Effector CD8-positive, alpha-beta T cell (primary cell): ENCODE measurements around the gene DNALI1.
"Not testable (repeated sequence)": the region's sequence is repeated elsewhere in the genome, so short reads cannot be mapped to it uniquely, and the experiment has no call there.

Experiments used
- DNase-seq: peaks from one replicate; lab custom pipeline; 2025; lab: John Stamatoyannopoulos, UW
- total RNA-seq, 4 experiments: gene quantifications; one replicate each; lab custom pipeline; 2026; lab: John Stamatoyannopoulos, UW

Gene DNALI1
- total RNA-seq, result 0 to 0.97 (median 0) reads per million in 4 experiments

DNA sequence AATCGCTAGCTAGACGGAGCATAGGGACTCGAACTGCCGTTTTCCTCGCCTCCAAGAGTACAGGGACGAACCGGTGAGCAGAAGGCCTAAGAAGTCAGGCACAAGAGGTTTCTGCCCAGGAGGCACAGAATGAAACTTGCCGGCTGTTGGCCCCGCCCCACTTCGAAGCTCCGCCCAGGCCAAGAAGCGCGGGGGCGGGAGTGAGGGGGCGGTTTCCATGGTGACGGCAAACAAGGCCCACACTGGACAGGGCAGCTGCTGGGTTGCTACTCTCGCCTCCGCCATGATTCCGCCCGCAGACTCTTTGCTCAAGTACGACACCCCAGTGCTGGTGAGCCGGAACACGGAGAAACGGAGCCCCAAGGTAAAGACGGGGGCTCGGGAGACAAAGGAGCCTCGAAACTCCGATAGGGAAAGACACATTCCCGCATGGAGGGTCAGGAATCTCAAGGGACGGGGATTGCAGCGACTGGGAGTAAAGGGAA, at the start of gene DNALI1:
TSS of gene DNALI1 (plus strand) at position 229 of the 485 bp plus-strand sequence. CDS start at position 284, 55 bp downstream.
- DNase-seq, result no peak

DNA sequence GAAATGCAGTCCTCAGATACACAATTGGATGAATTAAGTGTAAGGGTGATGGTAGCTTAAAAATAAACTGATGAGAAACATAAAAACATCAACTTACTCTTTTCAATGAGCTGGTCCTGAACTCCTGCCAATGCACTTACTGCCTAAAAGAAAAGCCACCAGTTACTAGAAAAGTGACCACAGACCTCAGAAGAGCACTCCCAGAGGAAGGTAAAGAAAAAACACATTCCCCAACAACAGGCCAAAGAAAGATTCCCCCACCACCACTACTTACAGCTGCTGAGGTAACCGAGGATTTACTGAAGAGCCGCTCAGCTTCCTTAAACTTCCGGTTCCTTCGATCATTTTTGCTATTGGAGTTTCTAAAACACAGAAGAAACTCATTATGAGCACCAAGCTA, 47.6 kb upstream of the DNALI1 start:
- no peak for DNase-seq

GRCh38 chr1:37513795-37514349, 42.9 kb upstream of the DNALI1 start:
- peak; percentile 15 for DNase-seq

GRCh38 chr1:37514350-37515184, 42.2 kb upstream of the DNALI1 start, which contains the start of gene MEAF6:
Gene MEAF6, minus strand, starts transcription at chr1:37514766. Its CDS starts 20 bp downstream, at chr1:37514746.
- DNase-seq, result peak; percentile 74

- DNase-seq, result no peak
These were observed 41.3 kb upstream of the DNALI1 start for GRCh38 chr1:37515185-37516034.

DNA sequence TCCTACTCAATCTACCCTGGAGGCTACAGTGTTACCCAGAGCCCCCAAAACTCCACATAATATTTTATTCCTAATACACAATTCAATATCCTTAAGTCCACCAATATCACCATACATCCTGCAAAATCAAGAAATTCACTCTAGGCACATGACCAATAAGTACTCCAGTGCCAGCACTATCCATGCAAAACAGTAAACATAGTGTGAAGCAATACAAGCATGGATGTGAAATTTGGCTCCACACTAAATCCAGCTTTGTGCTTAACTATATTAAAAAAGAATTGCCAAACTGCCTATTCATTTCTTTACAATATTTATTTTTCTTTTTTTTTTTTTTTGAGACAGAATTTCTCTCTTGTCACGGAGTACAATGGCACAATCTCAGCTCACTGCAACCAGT, 39.2 kb upstream of the DNALI1 start:
- no peak for DNase-seq

DNA sequence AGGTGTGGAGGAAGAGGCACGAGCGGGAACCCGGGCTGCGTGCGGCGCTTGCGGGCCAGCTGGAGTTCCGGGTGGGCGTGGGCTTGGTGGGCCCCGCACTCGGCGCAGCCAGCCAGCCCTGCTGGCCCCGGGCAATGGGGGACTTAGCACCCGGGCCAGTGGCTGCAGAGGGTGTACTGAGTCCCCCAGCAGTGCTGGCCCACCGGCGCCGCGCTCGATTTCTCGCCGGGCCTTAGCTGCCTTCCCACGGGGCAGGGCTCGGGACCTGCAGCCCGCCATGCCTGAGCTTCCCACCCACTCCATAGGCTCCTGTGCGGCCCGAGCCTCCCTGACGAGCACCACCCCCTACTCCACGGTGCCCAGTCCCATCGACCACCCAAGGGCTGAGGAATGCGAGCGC, 38.5 kb upstream of the DNALI1 start:
- DNase-seq, result not testable (repeated sequence)

DNA sequence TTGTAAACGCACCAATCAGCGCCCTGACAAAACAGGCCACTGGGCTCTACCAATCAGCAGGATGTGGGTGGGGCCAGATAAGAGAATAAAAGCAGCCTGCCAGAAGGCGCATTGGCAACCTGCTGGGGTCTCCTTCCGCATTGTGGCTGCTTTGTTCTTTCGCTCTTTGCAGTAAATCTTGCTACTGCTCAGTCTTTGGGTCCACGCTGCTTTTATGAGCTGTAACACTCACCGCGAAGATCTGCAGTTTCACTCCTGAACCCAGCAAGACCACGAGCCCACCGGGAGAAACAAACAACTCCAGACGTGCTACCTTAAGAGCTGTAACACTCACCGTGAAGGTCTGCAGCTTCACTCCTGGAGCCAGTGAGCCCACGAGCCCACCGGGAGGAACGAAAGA, 37.8 kb upstream of the DNALI1 start:
- DNase-seq, result peak; percentile 50

DNA sequence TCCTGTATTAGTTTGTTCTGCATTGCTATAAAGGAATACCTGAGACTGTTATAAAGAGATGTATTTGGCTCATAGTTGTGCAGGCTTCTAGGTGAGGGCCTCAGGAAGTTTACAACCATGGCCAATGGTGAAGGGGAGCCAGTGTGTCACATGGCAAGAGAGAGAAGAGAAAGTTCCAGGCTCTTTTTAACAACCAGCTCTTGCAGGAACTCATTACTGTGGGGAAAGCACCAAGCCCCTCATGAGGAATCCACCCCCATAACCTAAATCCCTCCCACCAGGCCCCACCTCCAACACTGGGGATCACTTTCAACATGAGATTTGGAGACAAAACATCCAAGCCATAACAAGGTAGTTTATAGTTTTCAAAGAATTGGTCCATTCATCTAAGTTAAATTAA, 37.1 kb upstream of the DNALI1 start:
- no peak for DNase-seq

DNA sequence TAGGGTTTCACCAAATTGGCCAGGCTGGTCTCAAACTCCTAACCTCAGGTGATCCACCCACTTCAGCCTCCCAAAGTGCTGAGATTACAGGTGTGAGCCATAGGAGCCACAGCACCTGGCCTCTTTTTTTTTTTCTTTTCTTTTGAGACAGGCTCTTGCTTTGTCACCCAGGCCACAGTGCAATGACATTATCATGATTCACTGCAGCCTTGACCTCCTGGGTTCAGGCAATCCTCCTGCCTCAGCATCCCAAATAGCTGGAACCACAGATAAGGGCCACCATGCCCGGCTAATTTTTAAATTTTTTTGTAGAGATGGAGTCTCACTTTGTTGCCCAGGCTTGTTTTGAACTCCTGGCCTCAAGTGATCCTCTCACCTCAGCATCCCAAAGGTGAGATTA, 26.9 kb upstream of the DNALI1 start:
- DNase-seq, result not testable (repeated sequence)

DNA sequence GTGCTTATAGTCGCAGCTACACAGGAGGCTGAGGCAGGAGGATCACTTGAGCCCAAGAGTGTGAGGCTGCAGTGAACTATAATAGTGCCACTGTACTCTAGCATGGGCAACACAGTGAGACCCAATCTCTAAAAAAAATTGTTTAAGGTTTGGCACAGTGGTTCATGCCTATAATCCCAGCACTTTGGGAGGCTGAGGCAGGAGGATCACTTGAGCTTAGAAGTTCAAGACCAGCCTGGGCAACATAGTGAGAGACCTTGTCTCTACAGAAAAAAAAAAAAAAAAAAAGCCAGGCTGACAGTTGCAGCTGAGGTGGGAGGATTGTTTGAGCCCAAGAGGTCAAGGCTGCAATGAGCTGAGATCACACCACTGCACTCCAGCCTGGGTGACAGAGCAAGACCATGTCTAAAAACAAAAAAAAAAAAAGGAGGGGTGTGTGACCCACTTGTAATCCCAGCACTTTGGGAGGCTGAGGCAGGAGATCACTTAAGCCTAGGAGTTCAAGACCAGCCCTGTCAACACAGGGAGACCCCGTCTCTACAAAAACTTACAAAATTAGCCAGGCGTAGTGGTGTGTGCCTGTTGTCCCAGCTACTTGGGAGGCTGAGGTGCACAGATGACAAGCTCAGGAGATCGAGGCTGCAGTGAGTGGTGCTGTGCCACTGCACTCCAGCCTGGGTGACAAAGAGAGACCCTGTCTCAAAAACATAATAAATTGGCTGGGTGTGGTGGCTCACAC, 24.2 kb upstream of the DNALI1 start:
- DNase-seq, result not testable (repeated sequence)

DNA sequence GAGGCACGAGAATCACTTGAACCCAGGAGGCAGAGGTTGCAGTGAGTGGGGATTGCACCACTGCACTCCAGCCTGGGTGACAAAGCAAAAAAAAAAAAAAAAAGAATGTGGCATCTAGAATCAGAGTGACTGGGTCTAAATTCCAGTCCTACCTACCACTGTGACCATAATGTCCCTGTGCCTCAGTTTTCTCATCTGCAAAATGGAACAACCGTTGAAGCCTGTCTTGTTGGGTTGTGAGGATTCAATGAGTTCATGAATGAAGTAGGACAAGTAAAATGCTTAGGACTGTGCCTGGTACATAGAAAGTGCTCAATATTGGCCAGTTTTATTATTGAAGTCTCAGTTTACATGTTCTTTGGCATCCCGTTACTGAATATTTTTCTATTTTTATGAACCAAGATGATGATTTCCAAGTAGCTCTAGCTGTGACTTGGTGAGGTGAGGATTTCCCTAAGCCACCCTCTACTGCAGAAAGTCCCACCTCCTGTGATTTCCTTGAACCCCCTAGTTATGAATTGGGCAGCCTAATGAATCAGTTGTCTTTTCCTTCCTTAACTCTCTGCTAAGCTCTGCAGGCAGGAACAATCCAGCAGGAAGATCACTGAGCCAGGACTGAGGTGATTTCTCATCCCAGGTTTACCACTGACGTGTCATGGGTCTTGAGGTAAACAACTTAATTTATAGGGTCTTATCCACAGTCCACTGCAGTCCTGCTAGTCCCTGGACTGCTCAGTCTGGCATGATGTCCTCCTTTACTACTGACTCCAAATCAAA, 23.2 kb upstream of the DNALI1 start:
- no peak for DNase-seq

DNA sequence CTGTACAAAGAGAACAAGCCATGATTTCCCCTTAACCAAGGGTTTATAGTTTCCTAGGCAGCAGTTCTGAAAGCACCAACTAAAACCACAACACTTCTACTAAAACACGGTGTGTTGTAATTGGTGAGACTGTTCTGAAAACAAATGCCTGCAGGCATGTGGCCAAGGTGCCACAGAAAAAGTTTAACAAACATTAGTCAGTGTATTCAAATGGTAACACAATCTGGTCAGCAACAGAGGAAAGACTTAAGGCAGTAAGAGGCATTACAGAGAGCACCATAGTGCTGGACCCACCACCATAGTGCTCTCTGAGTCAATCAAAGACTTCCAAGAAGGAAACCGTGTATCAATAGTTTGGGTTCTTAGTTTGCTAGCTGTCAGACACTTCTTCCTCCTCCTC, 19.4 kb upstream of the DNALI1 start:
- DNase-seq, result no peak

DNA sequence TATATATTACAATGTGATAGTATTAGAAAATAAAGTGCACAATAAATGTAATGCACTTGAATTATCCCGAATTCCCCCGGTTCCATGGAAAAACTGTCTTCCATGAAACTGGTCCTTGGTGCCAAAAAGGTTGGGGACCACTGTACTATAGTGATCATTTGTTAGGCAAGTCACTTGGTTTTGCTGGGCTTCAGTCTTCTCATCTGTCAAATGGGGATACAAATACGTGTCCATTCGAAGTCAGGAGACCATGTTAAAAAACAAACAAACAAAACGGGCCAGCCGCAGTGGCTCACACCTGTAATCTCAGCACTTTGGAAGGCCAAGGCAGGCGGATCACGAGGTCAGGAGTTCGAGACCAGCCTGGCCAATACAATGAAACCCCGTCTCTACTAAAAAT, 17.6 kb upstream of the DNALI1 start:
- not testable (repeated sequence) for DNase-seq

GRCh38 chr1:37540036-37540785, 16.5 kb upstream of the DNALI1 start:
- no peak for DNase-seq

GRCh38 chr1:37544530-37544929, 12.2 kb upstream of the DNALI1 start:
- DNase-seq, result no peak

DNA sequence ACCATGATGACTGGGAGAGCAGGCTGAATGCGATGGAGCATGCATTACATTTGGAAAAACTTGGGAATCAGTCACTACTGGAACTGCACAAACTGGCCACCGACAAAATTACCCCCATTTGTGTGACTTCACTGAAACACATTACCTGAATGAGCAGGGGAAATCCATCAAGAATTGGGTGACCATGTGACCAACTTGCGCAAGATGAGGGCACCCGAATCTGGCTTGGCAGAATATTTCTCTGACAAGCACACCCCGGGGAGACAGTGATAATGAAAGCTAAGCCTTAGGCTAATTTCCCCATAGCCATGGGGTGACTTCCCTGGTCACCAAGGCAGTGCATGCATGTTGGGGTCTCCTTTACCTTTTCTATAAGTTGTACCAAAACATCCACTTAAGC, 11.7 kb upstream of the DNALI1 start:
- no peak for DNase-seq

DNA sequence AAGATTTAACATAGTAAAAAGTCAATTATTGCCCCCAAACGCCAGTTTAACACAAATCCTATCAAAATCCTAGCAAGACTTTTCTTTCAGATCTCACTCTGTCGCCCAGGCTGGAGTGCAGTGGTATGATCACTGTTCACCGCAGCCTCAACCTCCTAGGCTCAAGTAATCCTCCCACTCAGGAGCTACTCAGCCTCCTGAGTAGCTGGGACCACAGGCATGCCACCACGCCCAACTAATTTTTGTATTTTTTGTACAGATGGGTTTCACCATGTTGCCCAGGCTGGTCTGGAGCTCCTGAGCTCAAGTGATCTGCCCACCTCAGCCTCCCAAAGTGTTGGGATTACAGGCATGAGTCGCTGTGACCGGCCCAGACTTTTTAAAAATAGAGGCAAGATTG, 7.4 kb upstream of the DNALI1 start:
- DNase-seq, result no peak

DNA sequence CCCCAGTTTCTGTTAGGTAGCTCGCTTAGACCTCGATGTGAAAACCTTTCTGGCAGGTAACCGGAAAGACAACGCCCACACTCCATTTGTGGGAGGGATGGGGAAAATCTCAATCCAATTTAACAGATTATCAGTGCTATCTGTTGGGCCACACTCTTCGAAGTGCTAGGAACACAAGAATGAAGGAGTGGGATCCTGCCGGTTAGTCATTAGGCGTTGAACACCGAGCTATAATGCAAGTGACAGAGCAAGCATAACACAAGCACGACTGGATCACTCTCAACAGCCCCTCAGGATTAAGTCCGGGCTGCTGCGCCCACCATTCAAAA, 3.2 kb upstream of the DNALI1 start:
- no peak for DNase-seq
